ENCODE results near the gene AMH.
"Not testable (repeated sequence)": the region's sequence is repeated elsewhere in the genome, so short reads cannot be mapped to it uniquely, and the experiment has no call there.

The AMH gene

DNA sequence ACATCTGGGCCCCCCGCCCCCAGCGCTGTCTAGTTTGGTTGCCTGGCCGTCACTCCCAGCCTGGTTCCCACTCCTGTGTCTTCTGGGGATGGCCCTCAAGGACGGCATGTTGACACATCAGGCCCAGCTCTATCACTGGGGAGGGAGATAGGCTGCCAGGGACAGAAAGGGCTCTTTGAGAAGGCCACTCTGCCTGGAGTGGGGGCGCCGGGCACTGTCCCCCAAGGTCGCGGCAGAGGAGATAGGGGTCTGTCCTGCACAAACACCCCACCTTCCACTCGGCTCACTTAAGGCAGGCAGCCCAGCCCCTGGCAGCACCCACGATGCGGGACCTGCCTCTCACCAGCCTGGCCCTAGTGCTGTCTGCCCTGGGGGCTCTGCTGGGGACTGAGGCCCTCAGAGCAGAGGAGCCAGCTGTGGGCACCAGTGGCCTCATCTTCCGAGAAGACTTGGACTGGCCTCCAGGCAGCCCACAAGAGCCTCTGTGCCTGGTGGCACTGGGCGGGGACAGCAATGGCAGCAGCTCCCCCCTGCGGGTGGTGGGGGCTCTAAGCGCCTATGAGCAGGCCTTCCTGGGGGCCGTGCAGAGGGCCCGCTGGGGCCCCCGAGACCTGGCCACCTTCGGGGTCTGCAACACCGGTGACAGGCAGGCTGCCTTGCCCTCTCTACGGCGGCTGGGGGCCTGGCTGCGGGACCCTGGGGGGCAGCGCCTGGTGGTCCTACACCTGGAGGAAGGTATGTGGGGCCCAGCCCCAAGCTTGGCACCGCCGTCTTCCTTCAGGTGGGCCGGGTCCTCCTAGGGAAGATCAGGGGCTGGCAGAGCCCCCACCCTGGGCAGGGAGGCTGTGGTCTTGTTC lies at the start of gene AMH:
Gene AMH, plus strand, starts transcription at position 314 of the 857 bp plus-strand sequence. Its CDS starts 10 bp downstream, at position 324.
- in situ Hi-C loops (cut with MboI; ENCODE audit: low sequenced_read_pairs): no loop called here

- in situ Hi-C loops (cut with MboI; ENCODE audit: low sequenced_read_pairs): no loop called here
Measured at GRCh38 chr19:2199861-2200623, 49.1 kb upstream of the AMH start.

- in situ Hi-C loops (cut with MboI; ENCODE audit: low sequenced_read_pairs): not testable (repeated sequence)
Measured at GRCh38 chr19:2200624-2201294, 48.4 kb upstream of the AMH start.

DNA sequence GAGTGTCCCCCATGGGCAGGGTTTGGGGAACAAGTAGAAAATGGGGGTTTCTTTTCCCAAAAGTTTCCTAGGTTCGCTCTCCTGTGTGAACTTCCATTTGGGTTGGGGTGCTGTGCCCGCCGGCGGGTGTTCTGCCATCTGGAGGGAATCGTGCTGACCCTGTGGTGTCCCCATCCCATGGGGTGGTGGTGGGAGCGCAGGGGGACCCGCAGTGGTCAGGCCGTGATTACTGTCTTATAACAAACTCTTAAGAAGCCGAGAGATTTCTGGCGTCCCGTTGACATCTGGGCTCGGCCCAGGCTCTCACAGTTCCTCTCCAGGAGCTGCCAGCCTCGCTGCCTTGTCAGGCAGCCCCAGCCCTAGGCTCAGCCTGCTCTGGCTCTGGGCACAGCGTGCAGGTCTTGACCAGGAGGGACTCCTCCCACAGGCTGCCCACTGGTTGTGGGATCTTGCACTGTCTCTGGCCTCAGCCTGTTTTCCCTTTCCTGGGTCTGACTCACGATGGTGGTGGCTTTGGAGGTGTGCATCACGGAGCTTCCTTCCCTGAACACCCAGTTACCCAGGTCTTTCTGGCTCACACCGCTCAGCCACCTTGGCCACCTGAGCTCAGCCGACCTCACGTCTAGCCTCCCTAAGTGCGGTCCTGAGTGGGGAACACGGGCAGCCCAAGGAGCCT lies 47.5 kb upstream of the AMH start:
- in situ Hi-C loops (cut with MboI; ENCODE audit: low sequenced_read_pairs): no loop called here

DNA sequence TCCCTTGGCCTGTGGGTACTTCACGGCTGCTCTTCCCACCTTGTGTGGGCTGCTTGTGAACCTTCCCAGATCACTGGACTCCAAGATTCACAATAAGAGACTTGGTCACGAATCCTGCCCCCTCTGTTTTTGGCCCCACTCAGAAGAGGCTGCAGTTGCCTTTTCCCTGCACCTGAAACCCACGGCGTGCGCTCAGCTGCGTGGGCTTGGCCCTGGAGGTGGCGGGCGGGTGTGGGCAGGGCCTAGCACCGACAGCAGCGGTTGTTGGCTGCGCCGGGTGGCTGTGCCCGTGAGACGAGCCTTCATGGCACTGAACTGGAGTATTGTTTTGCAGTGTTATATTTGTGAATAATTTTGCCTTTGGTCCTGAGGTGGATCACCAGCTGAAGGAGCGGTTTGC lies 46.8 kb upstream of the AMH start:
- in situ Hi-C loops (cut with MboI; ENCODE audit: low sequenced_read_pairs): no loop called here

GRCh38 chr19:2207008-2207407 lies 42.1 kb upstream of the AMH start:
- in situ Hi-C loops (cut with MboI; ENCODE audit: low sequenced_read_pairs): no loop called here

DNA sequence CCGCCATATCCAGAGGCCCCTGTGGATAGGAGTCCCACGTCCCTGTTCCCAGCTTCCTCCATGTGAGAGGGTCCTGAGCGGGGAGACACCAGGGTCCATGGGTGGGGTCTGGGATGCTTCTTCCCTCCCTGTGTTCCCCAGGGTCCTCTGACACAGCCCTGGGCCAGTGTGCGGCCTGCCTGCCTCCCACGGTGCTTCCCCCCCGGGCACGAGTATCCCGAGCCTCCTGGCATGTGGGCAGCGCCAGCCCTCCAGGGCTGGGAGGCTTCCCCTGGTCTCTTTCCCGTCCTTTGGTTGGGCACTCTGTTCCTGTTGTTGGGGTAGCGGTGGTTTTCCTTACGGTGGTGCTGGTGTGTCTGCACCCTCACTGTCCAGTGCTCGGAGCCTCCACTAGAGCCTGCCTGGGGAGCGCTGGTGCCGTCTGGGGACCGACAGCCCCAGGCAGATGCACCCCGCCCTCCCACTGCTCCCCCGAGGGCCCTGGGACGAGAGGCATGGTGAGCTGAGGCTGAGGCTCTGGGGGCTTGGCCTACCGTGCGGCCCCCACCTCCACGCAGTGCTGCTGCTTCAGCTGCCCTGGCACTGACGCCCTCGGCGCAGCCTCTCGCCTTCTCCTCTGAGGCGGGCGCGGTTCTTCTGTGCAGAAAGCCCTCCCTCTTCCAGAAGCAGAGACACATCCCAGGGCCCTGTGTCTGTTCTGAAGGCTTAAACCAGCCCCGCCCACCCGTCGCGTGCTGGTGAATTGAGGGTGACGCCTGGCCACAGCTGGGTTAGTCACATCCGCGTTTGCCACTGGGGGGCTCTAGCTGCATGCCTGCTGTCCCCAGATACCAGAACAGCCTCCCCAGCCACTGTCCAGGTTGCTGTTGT lies 40.9 kb upstream of the AMH start:
- in situ Hi-C loops (cut with MboI; ENCODE audit: low sequenced_read_pairs): no loop called here

DNA sequence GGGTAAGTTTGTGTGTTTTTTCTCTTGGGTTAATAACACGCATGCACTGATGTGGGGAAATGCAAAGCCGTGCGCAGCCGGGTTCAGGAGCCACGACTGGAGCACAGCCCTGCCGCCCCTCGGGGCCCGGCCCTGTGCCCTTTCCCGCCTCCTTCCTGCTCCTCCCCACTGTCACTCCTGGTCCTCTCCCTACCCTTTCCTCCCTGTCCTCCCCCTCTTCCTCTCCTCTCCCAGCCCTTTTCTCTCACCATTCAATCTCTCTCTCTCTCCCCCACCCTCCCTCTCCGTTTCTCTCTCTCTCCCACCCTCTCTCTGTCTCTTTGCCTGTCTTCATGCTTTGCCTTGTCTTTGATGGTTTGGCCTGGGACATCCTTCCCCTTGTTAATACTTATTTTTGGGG lies 40.1 kb upstream of the AMH start:
- in situ Hi-C loops (cut with MboI; ENCODE audit: low sequenced_read_pairs): no loop called here

DNA sequence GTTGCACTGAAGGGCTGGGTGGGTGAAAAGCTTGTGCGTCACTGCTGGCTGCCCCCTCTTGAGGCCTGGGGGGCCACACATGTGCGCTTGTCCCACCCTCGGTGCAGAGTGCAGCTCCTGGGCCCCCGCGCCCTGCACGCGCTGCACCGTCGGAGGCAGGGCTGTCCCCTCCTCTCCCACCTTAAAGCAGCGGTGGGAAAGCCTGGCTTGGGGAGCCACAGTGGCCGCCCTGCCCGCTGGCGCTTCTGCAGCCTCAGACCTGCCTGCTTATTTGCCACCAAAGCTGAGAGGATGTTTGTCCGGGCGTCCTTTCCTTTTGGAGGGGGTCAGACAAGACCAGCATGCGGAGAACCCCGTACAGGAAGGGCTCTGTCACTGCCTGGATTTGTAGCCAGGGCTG lies 39.7 kb upstream of the AMH start:
- in situ Hi-C loops (cut with MboI; ENCODE audit: low sequenced_read_pairs): no loop called here

DNA sequence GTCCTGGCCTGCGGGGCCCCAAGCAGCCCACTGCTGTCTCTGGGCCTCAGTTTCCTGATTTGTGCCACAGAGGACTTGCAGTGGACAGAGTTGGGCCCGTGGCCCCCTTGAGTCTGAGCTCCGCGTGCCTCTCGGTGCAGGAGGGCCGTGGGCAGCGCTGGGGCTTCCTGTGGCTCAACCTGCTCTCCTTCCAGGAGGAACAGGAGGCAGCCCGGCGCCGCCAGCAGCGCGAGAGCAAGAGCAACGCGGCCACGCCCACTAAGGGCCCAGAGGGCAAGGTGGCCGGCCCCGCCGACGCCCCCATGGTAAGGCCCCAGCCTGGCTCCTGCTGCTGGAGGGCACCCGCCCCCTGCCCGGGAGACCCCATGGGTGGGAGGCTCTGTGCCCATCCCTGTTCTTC lies 38.9 kb upstream of the AMH start:
- in situ Hi-C loops (cut with MboI; ENCODE audit: low sequenced_read_pairs): no loop called here

- in situ Hi-C loops (cut with MboI; ENCODE audit: low sequenced_read_pairs): no loop called here
Measured at GRCh38 chr19:2210987-2211740, 38.0 kb upstream of the AMH start.

GRCh38 chr19:2212861-2213711 lies 36.0 kb upstream of the AMH start:
- in situ Hi-C loops (cut with MboI; ENCODE audit: low sequenced_read_pairs): no loop called here

DNA sequence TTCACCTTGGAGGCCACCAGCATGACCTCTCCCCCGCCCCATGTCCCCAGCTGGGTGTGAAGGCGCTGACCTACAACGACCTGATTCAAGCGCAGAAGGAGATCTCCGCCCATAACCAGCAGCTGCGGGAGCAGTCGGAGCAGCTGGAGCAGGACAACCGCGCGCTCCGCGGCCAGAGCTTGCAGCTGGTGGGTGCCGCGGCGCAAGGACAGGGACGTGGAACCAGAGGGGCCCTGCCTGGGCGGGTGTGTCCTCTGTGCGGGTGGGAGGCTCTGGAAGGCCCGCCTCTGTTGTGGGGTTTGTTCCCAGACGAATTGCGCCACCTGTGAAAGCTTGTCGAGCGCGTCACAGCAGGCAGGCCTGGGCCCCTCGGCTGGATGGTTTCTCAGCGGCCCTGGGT lies 35.3 kb upstream of the AMH start:
- in situ Hi-C loops (cut with MboI; ENCODE audit: low sequenced_read_pairs): no loop called here

- in situ Hi-C loops (cut with MboI; ENCODE audit: low sequenced_read_pairs): no loop called here
Measured at GRCh38 chr19:2214251-2214650, 34.9 kb upstream of the AMH start.

- in situ Hi-C loops (cut with MboI; ENCODE audit: low sequenced_read_pairs): no loop called here
Measured at GRCh38 chr19:2215281-2215751, 33.8 kb upstream of the AMH start.

GRCh38 chr19:2216361-2217225 lies 32.5 kb upstream of the AMH start:
- in situ Hi-C loops (cut with MboI; ENCODE audit: low sequenced_read_pairs): no loop called here

GRCh38 chr19:2217591-2217990 lies 31.5 kb upstream of the AMH start:
- in situ Hi-C loops (cut with MboI; ENCODE audit: low sequenced_read_pairs): no loop called here
